Measurements from ENCODE around the gene NR4A1. TPM values are rescaled to one million over a fixed set of nuclear protein-coding genes. Genes with fewer than 3 reads are reported as not detected.

Gene NR4A1
- total RNA-seq, 1 donor from 2014 or later = 4.3 TPM

DNA sequence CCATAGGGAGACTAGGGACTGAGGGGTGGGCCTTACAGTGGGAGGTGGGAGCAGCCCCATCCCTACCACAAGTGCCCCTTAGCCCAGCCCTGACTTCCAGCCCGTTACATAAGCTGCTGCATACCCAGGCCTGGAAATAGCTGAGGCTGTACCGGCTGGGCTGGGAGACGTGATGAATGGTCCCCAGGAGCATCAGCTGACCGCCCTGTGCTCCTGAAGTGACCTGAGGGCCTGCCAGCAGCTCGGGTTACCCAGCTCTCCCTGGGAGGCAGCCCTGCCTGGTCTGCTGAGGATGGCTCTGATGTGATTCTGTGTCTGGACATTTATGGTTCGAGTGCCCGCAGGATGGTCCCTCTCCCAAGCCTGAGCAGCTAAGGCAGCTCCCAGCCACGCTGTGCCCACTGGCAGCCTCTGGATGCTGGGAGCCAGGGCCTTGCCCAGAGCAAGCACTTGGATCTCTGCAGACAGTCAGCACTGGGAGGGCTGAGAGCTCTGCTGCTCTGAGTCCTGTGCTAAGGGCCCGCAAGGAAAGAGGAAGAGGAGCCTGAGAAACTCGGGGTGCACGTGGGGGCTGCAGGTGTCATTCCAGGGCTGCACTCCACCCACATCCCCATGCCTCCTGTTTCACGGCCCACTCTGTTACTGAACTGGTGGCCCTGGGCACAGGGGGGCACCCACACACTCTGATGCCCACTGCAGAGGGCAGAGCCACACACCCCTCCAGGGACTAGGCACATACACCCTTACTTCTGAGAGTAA lies 24.0 kb upstream of the NR4A1 start:
- TF ChIP-seq CTCF (conservative IDR thresholded peaks at IDR 0.05; ENCODE audit: low read depth, low read length) = no peak

DNA sequence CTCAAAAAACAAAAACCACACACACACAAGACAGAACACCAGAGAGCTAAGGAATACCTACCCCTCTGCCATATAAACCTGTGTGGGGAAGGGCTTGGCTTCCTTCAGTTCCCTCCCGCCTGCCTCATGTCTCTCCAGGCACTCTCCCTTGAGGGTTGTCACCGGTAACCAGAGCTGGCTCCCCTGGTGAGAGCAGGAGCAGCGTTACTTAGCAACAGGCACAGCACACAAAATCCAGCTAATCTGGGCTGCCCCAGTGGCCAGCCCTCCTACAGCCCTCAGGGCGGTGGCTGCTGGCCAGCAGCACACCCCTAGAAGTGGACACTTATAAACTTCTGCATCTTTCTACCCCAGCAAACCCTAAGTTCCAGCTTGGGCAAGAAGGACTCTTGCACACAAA lies 21.6 kb upstream of the NR4A1 start:
- DNase-seq (ENCODE audit: low read depth) = no peak
- TF ChIP-seq CTCF (conservative IDR thresholded peaks at IDR 0.05; ENCODE audit: low read depth, low read length) = no peak
- no peak overlapping the region for H3K4me3 ChIP-seq (ENCODE audit: low read depth, low read length)

More for the DNA sequence above, 24.0 kb upstream of the NR4A1 start:
- H3K4me3 ChIP-seq (ENCODE audit: low read depth, low read length) = no peak overlapping the region
- no peak for DNase-seq (ENCODE audit: low read depth)

DNA sequence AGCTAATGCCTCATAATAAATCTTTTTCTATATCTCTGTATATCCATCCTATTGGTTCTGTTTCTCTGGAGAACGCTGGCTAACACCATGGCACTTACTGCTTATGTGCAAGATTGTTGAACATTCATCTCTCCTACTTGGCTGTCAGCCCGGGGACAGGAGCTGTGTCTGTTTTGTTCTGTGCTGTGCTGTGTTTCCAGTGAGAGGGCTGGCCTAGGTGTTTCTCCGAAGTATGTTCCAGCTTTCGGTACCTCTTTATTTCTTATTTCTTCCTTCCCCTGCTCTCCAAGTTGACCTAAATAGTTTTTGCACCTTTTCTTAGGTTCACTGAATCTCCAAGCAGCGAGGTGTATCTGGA lies 18.8 kb upstream of the NR4A1 start:
- DNase-seq (ENCODE audit: low read depth) = no peak
- no peak for TF ChIP-seq CTCF (conservative IDR thresholded peaks at IDR 0.05; ENCODE audit: low read depth, low read length)
- peak overlapping the region; percentile 47 for H3K4me3 ChIP-seq (ENCODE audit: low read depth, low read length)

DNA sequence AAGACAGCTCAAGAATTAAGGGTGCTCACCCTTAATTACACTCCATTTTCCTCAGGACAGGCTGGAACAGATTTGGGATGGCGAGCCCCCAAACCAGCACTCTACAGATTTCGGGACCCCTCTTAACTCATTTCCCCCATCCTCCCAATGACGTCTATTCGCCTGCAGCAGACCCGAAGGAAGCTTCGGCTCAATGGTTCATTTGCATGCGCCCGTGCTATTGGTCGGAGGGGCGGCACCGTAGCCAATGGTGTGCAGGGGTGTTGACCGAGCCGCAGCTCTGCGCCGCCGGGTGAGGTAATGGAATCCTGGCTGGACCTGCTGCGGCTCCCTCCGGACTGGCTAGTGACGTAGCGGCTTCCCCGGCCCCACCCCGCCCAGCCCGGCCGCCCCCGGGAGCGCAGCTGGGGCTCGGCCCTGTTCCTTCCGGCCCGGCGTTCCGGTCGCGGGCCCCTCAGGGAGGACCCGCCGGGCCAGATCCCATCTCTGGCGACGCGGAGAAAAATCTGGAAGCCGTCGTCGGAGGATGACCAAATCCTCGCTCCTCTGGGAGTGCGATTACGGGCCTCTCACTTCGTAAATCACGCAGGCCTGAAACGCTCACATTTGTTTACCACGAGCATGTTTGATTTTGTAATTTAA lies 18.3 kb upstream of the NR4A1 start:
- TF ChIP-seq CTCF (conservative IDR thresholded peaks at IDR 0.05; ENCODE audit: low read depth, low read length) = no peak
- H3K4me3 ChIP-seq (ENCODE audit: low read depth, low read length) = peak overlapping the region; percentile 51
- DNase-seq (ENCODE audit: low read depth) = peak; percentile 46

- H3K4me3 ChIP-seq (ENCODE audit: low read depth, low read length) = peak overlapping the region; percentile 51
- no peak for DNase-seq (ENCODE audit: low read depth)
- TF ChIP-seq CTCF (conservative IDR thresholded peaks at IDR 0.05; ENCODE audit: low read depth, low read length) = no peak
These were observed 17.6 kb upstream of the NR4A1 start for GRCh38 chr12:52033446-52034140.

- DNase-seq (ENCODE audit: low read depth) = no peak
- TF ChIP-seq CTCF (conservative IDR thresholded peaks at IDR 0.05; ENCODE audit: low read depth, low read length) = no peak
- no peak overlapping the region for H3K4me3 ChIP-seq (ENCODE audit: low read depth, low read length)
These were observed 16.1 kb upstream of the NR4A1 start for GRCh38 chr12:52035190-52035589.

All from epithelial cell of proximal tubule (primary cell).